ENCODE results near the gene MPZL1.

The MPZL1 gene

DNA sequence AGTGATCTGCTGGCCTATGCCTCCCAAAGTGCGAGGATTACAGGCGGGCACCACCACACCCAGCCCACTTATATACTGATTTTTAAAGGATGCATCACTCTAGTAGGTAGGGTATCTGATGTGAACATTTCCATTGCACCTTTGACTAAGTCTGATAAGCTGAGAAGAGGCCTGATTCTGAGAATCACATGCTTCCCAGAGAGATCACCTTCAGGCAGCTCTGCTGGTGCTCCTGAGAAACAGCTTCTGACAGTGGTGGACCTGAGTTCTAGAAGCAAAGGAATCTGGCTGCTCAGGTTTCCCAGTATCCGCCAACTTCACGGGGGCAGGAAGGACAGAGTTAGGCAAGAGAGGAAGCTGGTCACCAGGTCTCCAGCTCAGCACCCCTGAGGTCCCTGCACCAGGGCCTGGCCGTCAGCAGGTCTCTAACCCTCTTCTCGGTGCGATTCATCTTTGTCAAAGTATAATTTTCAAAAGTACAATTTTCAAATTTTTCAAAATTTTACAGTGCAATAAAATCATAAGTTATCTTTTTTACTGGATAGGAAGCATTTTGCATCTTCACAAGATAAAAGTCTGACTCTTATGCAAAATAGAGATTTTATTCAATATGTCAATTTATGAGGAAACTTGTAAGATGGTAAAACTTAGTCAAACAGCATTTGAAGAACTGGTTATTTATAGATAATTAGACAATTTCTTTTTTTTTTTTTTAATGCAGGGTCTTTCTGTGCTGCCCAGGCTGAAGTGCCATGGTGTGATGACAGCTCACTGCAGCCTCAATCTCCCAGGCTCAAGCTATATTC lies 25.8 kb upstream of the MPZL1 start:
- no peak for DNase-seq

DNA sequence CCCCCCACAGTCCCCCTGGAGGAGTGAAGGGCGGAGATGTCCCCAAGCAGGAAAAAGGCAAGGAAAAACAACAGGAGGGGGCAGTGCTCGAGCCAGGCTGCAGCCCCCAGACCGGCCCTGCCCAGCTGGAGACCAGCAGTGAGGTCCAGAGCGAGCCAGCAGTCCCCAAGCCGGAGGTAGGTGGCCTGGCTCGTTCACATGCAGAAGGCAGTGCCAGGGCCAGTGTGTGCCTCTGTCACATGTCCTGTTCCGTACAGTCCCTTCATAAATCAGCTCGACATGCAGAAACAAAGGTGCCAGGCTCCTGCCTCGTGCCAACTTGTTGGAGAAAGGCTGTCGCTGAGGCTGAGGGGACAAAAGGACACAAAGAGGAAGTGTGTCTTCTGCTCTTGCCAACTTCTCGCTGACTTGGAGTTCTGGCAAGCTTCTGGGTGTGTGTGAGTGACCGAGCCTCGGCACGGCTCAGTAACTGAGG lies 24.1 kb upstream of the MPZL1 start:
- no peak for DNase-seq

DNA sequence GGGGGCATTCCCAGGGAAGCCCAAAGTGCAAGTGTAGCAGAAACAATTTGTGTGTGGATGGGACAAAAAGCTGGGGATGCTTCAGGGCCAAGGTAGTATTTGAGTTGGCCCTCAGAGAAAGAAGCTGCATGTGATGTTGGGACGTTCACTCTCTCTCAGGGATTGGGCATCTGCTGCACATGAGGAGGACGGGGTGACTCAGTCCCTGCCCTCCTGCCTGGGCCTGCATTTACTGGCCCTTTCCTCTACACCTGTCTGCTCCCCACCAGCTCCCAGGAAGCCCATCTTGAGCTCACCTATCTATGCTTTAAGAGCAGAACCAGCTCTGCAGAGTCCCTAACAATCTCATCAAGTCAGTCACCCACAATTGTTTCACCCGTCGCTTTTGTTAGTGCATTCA lies 23.5 kb upstream of the MPZL1 start:
- DNase-seq, result no peak

DNA sequence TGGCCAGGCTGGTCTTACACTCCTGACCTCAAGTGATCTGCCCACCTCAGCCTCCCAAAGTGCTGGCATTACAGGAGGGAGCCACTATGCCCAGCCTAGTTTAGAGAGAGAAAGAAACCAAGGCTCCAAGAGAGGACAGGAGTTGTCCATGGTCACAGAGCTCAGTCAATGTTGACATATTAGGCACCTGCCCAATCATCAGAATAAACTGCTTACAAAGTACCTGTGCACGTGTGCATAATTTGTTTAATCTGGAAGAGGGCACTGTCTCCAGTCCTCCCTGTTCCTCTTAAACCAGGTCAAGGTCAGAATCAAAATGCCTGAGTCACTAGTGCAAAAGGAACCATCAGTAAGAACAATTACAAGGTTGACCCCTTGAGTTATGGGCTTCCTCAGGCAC lies 20.3 kb upstream of the MPZL1 start:
- DNase-seq, result no peak

DNA sequence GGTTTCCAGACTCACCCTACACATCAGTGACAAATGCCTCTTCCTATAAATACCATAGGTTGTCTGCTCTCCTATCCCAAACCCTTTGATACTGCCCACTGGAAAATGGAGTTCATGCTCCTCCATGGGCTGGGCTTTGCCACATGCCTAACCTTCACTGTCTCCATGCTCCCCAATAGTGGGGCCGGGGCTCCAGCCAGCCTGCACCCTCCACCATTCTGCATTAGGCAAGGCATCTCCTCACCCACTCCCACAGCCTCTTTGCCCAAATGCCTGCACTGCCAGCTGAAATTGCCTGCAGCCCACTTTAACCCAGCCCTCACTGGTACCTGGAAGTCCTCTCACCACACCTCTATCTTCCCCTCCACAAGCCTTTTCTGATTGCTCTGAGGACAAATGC lies 18.2 kb upstream of the MPZL1 start:
- no peak for DNase-seq

DNA sequence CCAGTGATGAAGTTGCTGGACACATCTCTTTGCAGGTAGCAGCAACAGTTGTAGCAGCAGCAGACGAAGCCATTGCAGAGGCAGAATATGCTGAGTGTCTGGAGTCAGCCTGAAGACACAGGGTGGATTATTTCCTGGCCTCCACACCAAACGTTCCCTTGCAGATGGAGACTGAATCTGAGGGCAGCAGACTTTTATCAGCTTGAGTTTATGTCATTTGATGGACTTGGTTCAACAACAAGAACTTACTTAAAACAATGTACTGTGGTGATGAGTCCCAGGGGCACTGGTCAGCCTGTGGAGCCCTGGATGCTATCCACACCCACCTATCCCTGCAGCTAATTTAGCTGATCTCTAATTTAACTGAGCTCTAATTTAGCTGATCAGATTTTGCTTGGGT lies 17.1 kb upstream of the MPZL1 start:
- no peak for DNase-seq

- no peak for DNase-seq
These were observed 16.5 kb upstream of the MPZL1 start for GRCh38 chr1:167705250-167705649.

GRCh38 chr1:167706363-167706762 lies 15.4 kb upstream of the MPZL1 start:
- no peak for DNase-seq

GRCh38 chr1:167706931-167707877 lies 14.6 kb upstream of the MPZL1 start:
- DNase-seq, result no peak

DNA sequence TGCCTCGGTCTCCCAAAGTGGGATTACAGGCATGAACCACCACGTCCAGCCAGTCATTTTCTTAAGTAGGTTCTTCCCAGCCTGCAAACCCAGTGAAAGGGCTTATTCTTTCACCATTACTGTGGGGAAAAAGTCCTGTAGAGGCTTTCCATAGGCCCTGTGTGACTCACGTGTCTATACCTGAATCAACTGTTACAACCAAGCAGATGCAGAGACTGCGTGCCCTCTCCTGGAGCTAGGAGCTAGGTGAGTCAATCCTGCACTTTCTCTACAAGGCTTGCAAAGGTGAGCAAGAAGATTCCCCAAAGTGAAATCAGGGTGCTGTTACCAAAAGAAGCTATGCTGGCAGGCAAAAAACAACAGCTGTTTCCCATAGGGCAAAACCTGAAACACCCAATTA lies 13.8 kb upstream of the MPZL1 start:
- no peak for DNase-seq

DNA sequence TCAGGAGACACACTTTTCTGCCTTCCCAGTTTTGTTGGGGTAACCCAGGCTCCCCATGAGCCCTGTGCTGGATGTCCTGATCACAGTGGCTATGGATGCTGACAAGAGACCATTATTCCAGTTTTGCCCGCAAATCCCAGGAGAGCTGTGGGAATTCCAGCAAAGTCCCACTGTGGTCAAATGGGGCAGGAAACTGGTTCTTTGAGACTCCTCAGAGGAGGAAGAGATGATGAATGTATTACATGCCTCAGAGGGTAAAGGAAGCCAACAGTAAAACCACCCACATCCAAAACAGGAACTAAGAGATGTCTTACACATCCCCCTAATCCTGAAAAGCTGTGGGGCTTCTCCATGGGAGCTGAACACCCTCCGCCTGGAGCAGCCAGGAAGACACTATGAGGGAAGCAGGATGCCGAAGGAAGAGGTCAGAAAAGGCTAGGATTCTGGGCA lies 12.8 kb upstream of the MPZL1 start:
- DNase-seq, result no peak

GRCh38 chr1:167710836-167711235 lies 10.9 kb upstream of the MPZL1 start:
- no peak for DNase-seq

DNA sequence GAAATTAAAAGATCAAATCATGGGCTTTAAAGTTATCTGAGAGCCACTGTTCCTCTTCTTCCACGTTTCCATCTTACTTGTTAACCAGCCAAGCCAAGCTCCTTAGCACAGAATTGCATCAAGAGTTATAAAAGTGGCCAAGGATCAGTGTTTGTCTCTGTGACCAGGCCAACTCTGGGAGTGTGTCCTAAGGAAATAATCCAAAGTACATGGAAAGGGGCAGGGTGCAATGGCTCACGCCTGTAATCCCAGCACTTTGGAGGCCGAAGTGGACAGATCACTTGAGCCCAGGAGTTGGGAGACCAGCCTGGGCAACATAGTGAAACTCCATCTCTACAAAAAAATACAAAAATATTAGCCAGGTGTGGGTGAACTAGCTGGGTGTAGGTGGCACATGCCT lies 10.0 kb upstream of the MPZL1 start:
- no peak for DNase-seq

GRCh38 chr1:167713330-167714081 lies 8.3 kb upstream of the MPZL1 start:
- no peak for DNase-seq

- DNase-seq, result peak; percentile 75
These were observed 7.7 kb upstream of the MPZL1 start for GRCh38 chr1:167714098-167714438.

- peak; percentile 75 for DNase-seq
These were observed 7.2 kb upstream of the MPZL1 start for GRCh38 chr1:167714439-167715156.

GRCh38 chr1:167715157-167715999 lies 6.4 kb upstream of the MPZL1 start:
- DNase-seq, result peak; percentile 77

- DNase-seq, result no peak
These were observed 5.8 kb upstream of the MPZL1 start for GRCh38 chr1:167716000-167716271.

- no peak for DNase-seq
These were observed 4.4 kb upstream of the MPZL1 start for GRCh38 chr1:167717351-167717750.

DNA sequence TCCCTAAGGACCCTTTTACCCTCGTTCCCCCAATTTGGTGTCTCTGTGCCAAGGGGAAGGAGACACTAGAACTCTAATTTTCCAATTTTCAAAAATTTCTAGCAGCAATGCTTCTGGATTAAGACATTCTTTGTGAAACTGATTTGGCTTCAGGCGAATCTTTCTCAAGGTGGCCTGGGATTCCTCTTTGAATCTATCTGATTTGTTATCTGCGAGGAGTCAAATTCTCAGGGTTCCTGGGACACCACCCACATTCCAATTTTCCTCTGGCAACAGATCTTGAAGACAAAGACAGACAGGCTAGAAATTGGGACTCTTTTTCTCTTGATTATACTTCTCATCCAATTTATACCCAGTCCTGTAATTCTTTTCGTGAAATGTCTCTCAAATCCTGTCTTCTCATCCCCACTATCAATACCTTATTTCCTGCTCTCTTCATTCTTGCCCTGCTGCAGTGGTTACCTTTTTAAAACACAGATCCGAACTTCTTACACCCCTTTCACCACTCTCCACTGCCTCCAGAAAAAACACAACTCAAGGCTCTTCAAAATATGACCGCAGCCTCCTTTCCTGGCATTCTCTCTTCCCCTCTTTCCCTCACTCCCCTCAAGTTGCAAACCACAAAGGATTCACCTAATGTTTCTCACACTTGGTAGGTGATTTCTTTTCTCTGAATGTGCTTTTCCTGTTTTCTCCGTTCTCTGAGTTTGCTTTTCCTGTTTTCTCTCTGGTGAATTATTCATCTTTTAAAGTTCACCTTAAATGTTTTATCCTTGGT lies 2.7 kb upstream of the MPZL1 start:
- no peak for DNase-seq

Measured in NCI-H1105 (cell line).